ENCODE results near the gene IGF2BP3. TPM values are rescaled to one million over a fixed set of nuclear protein-coding genes. Genes with fewer than 3 reads are reported as not detected.

The IGF2BP3 gene
- polyA plus RNA-seq, 4 donors = 22.0 to 70.5 (median 64.0) TPM

DNA sequence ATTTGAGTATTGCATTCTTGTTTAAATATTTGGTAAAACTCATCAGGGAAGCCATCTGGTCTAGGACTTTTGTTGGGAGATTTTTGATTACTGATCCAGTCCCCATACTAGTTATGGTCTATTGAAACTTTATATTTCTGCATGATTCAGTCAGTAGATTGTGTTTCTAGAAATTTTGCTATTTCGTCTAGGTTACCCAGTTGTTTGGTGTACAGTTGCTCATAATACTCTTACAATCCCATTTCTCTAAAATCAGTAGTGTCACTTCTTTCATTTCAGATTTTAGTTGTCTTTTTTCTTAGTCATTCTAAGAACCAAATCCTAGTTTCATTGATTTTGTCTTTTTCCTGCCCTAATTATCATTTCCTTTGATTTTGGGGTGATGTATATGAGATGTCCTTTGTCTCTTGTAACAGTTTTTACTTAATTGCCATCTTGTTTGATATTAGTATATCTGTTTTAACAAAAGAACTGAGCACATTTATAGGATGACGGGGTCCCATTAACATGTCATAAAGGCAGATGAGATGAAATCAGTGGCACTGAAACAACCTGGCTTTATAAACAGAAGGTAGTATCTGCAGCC is 163.3 kb downstream of the IGF2BP3 start:
- no peak for DNase-seq (ENCODE audit: low read depth in 4 of 4, low spot score in 3 of 4)

DNA sequence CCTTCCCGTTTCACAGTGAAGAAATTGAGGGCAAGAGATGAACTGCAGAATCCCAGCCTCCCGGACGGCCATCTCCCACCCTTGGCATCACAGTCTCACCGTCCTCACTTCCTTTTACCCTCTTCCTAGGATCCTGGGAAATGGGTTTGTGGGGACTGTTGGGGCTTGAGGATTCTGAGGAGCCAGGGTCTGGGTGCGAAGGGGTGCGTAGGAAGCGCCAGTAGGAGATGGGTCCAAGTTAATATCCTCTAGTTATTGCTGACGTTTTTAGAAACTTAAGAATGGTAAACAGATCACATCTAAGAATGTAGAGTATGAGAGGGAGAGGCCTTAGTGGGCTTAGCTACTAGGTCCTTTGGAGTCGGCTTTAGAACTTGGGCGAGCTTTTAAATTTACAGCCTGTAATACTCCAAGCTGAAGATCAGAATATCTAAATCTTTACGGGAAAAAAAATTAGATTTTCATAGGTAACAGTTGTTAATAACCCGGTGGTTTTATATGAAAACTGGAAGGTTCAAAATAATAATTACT is 170.5 kb downstream of the IGF2BP3 start:
- no peak for DNase-seq (ENCODE audit: low read depth in 4 of 4, low spot score in 3 of 4)

DNA sequence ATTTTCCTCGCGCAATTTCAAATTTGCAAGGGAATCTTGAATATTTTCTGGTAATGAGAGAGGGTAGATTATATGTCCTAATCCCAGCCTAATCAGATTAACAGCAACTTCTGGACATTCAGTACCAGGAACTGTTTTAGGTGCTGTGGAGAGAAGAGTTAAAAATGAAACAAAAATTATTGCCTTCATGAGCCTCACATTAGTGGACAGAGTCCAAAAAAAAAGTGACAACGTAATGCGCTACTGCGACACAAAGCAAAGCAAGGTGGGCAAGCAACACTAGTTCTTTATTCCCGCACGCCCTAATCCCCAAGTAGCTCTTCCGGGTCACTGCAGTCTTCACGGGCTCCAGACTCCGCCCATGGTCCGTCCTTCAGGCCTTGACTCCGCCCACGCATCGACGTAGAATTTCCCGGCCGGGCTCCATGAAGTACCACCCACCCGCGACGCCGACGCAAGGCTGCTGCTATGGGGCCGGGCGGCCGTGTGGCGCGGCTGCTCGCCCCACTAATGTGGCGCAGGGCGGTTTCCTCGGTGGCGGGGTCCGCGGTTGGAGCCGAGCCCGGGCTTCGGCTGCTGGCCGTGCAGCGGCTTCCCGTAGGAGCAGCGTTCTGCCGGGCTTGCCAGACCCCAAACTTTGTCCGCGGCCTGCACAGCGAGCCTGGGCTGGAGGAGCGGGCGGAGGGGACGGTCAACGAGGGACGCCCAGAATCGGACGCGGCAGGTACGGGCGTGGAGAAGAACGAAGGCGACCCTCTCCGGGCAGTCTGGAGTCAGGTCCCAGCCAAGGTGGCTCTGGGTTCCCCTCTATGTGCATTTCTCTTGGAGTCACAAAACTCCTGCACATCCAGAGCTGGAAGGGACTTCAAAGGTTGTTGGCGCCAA is 171.2 kb downstream of the IGF2BP3 start, which contains the start of gene MALSU1:
MALSU1 (plus strand) TSS at position 455 of the 885 bp plus-strand sequence; CDS start at position 469, 14 bp downstream.
- peak; percentile 92 to 97 (median 95) for DNase-seq (ENCODE audit: low read depth in 4 of 4, low spot score in 3 of 4)

DNA sequence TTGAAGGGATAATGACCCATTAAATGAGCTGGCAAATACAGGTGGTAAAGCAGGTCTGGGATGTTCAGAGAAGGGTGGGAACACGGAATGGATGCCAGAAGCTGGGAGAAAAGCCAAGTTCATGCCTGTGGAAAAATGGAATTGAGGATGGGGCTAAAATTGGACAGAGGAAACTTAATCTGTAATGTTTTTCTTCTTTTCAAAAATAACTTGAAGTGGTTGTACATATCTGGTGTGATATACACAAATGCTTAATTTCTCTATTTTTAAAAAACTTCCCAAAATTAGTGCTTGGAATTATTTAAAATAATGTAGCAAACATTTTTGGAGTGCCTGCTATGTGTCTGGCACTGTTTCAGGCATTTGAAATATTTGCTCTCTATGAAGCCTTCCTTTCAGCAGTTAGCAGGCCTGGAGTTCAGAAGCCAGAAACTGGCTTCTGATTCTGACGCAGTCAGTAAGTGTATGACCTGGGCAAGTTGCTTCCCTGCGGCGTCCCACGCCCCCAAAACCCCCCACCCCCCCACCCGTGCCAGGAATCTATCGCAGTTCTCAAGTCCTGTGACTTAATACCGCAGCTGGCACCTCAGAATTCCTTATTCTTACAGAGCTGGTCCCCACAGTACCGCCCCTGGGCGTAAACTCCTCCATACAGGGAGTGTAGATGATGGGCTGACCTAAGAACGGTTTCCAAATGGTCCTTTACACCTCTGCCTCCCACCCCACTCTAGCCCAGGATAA is 172.0 kb downstream of the IGF2BP3 start:
- no peak for DNase-seq (ENCODE audit: low read depth in 4 of 4, low spot score in 3 of 4)

DNA sequence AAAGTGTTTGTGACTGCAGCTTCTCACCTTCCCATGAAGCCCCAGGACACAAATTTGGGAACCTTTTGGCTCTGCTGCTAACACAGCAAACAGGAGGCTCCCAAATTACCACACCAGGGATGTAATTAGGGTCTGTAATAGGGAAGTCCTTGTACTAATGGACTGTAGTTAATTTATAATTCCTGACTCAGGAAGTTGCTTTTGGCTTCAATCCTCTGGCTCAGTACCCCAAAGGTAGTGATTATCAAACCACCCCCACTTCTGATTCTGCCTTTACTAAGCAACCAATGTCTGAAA is 174.9 kb downstream of the IGF2BP3 start:
- DNase-seq (ENCODE audit: low read depth in 4 of 4, low spot score in 3 of 4) = no peak

DNA sequence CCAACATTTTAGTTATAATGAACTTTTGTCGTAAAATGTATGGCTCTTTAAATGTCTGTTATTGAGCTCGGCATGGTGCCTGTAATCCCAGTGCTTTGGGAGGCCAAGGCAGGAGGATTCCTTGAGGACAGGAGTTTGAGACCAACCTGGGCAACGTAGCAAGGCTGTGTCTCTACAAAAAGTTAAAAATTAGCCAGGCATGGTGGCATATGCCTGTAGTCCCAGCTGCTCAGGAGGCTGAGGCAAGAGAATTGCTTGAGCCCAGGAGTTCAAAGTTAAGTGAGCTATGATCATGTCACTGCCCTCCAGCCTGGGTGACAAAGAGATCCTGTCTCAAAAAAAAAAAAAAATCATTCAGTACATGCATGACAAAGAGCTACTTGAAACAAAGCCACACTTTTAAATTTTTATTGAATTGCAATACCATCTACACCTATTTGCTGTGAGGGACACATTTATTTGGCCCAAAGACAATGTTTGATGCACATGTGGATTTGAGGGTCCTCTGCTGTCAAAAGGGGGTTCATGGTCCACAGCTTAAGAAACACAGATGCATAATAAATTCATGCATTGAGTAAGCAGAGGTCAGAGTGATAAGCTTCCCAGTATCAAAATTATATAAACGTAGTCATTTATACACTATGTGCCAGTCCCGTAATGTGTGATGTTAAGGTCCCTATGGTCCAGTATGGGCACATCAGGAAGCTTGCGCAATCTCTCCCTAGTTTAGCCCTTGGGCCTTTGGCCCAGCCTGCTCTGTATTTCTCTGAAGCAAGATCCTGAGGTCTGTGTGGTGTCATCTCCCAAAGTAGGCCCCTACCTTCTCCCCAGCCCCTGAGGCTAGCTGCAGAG is 175.5 kb downstream of the IGF2BP3 start:
- DNase-seq (ENCODE audit: low read depth in 4 of 4, low spot score in 3 of 4) = no peak

DNA sequence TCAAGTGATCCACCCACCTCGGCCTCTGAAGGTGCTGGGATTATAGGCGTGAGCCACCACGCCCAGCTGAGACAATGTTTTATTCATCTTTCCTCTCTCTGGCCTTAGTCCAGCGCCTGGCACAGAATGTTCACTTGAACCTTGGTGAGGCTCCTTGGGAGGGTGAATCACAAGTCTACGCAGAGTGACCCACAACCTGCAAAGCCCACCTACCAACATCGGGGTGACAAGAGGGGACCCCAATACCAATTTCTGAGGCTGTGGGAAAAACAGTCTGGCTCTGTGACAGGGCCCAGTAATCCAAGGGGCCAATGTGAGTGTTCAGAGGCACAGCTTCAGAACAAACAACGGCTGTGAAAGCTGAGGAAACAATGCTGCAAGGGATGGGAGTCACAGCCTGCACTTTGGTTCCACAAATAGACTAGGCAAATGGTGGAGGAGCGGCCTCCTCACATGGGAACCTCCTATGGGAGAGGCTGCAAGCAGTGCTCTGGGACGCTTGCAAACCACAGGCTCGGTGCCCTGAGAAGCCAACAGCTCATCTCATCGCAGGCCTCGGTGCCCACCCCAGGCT is 176.7 kb downstream of the IGF2BP3 start:
- no peak for DNase-seq (ENCODE audit: low read depth in 4 of 4, low spot score in 3 of 4)

DNA sequence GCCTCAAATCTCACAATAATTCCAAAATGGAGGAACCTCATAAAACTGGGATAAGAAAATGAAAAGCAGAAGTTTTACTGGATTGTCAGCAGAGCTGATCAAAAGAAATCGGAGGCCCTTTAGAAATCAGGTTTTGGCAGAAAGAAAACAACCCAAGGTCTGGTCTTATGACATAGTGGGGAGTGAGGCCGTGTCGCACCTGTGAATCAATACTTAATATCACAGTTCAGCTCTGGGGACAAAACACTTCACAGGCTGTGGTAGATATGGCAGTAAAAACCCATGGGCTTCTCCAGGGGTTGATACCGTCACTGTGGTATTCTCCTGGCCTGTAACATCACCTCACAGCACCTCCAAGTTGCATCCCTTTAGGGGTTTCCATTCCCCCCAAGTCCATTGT is 177.7 kb downstream of the IGF2BP3 start:
- no peak for DNase-seq (ENCODE audit: low read depth in 4 of 4, low spot score in 3 of 4)

DNA sequence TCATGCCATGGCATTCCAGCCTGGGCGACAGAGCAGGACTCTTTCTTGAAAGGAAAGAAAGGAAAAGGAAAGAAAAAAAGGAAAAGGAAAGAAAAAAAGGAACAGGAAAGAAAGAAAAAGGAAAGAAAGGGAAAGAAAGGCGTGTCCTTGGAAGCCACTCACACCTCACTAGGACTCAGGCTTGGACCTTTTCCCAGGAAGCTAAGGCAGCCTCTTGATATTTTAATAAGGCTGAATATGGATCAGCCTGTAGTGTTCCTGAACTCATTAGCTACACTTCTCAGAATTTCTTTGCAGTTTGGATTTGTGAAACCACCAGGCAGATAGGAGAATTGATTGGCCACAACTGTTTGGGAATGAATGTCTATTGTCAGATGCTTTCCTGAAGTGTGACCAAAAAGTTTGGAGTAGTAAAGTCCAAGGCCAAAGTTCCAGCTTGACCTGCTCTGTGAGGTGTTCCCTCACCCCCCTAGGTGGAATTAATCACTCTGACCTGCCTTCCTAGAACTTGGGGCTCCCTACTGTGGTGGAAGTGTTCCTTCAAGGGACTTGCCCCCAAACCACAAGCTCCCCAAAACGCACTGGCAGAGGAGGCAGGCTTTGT is 178.2 kb downstream of the IGF2BP3 start:
- DNase-seq (ENCODE audit: low read depth in 4 of 4, low spot score in 3 of 4) = no peak

DNA sequence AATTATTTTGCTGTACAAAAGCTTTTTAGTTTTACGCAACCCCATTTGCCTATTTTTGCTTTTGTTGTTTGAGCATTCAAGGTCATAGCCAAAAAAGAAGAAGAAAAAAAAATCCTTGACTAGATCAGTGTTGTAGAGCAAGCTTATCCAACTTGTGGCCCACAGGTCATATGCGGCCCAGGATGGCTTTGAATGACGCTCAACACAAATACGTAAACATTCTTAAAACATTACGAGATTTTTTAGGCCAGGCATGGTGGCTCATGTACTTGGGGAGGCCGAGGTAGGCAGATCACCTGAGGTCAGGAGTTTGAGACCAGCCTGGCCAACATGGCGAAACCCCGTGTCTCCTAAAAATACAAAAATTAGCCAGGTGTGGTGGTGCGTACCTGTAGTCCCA is 179.3 kb downstream of the IGF2BP3 start:
- no peak for DNase-seq (ENCODE audit: low read depth in 4 of 4, low spot score in 3 of 4)

DNA sequence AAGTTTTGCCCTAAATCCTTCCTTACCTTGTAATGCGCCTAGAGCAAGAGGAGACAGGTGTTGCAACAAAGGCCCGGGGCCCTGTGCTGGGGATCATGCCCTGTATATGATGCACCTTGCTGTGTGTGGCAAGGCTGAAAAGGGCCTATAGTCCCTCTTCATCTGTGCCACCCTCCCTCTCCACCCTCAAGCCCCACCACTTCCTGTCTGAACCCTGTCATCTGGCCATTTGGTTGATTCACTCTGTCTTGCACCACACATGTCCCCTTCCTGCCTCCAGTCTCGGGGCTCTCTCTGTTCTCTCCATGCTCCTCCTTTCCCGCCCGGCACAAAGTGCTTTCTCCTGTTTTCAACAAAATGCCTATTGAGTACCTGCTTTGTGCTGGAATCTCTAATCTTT is 182.7 kb downstream of the IGF2BP3 start:
- DNase-seq (ENCODE audit: low read depth in 4 of 4, low spot score in 3 of 4) = no peak

DNA sequence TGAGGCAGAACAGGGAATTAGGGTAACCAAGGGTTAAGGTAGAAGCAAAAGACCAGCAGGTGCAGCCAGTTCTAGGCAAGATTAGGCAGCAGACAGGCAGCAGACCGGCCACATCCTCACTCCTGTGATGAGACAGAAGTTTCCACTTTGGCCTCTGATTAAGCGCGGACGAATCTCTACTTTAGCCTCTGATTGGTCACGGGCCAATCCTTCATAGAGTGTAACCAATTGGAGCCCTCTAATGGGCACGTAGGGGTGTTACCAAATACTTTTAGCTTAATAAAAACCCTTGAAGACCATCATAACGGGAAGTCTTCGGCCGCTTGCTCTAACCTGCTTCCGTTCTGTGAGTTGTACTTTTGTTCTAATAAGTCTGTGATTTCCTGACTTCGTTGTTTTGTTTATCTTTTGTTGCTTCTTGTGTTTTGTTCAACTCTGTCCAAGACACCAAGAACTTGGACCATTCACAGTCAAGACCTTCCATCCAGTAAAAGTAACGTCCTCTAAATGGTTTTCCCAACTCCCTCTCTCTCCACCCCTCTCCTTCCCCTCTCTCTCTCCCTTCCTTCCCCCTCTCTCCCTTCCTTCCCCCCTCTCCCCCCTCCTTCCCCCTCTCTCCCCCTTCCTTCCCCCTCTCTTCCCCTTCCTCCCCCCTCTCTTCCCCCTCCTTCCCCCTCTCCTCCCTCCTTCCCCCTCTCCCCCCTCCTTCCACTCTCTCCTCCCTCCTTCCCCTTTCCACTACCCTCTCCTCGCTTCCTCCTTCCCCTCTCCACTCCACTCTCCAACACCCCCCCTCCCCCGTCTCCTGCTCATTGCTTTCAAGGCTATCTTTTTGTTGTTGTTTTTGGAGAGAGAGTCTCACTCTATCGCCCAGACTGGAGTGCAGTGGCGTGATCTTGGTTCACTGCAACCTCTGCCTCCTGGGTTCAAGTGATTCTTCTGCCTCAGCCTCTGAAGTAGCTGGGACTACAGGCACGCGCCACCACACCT is 184.3 kb downstream of the IGF2BP3 start:
- DNase-seq (ENCODE audit: low read depth in 4 of 4, low spot score in 3 of 4) = no peak

DNA sequence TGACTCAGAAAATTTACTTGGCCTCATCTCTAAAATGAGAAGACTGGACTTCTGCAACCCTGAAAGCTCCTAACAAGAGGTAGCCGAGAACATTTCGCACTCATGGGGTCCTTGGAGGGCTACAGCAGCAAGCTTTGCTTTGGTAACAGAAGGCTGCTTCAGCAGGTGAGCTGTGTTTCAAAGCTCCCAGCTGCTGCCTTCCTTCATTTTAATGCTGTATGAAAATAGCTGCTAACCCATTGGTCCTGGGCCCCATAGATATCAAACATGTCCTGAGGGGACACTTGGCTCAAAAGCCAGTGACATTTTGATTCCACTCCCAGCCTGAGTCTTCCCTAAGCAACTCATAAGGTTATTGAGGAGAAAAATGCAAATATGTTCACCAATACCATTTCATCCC is 185.4 kb downstream of the IGF2BP3 start:
- no peak for DNase-seq (ENCODE audit: low read depth in 4 of 4, low spot score in 3 of 4)

DNA sequence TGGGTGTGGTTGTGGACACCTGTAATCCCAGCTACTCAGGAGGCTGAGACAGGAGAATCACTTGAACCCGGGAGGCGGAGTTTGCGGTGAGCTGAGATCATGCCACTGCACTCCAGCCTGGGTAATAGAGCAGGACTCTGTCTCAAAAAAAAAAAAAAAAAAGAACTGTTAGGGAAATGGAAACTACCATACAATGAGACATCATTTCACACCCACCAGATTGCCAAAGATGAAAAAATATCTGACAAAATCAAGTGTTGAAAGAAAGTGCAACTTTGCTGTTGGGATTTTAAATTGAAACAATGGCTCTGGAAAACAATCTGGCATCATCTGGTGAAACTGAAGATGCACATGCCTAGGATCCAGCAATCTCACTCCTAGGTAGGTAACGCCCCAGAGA is 187.2 kb downstream of the IGF2BP3 start:
- DNase-seq (ENCODE audit: low read depth in 4 of 4, low spot score in 3 of 4) = no peak

DNA sequence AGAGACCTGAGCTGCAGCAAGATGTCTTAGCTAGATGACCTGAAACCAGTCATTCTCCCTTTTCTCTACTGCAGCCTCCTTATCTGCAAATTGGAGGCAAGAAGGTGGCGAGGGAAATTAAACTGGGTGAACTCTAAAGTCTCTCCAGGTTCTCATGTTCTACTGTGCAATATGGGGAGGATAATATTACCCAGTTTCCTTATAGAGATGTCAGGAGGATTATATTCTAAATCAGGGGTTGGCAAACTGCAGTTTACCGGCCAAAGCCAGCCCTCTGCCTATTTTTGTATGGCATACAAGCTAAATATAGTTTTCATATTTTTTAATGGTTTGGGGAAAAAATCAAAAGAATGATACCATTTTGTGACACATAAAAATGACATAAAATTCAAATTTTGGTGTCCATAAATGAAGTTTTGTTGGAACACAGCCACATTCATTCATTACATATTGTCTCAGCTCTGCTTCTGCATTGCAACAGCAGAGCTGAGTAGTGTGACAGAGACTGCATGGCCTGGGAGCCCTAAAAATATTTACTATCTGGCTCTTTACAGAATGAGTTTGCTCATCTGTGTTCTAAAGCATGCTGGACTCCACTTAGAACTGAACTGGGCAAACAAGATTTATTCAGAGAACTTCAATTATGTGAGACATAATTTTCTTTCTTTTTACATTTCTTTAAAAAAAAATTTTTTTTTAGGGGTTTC is 190.3 kb downstream of the IGF2BP3 start:
- no peak for DNase-seq (ENCODE audit: low read depth in 4 of 4, low spot score in 3 of 4)

DNA sequence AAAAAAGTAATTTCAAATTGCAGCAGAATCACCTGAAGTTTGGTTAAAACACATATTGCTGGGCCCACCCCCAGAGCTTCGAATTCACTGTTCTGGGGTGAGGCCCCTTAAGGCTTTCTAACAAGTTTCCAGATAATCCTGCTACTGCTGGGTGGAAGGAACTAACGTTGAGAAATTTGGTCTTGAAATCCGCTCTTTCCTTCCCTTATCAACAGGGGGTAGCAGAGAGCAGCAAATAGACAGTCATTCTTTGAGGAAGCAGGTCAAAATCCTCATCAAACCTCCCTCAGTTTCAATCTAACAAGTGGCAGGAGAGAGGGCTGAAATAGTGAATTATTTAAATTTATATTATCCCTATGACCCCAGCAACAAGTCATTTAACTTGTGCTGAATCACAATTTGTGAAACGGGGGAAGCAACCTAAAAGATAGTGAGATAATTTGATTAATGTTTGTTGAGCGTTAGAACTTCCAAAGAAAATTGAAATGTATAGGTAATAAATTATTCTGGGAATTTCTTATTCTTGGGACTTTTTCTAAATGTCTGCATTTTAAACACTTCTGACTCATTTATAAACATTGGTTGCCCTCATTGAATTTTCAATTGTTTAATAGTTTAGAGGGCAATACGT is 192.8 kb downstream of the IGF2BP3 start:
- peak in 3 of 4 donors; percentile 42 to 54 (median 42) for DNase-seq (ENCODE audit: low read depth in 4 of 4, low spot score in 3 of 4)

DNA sequence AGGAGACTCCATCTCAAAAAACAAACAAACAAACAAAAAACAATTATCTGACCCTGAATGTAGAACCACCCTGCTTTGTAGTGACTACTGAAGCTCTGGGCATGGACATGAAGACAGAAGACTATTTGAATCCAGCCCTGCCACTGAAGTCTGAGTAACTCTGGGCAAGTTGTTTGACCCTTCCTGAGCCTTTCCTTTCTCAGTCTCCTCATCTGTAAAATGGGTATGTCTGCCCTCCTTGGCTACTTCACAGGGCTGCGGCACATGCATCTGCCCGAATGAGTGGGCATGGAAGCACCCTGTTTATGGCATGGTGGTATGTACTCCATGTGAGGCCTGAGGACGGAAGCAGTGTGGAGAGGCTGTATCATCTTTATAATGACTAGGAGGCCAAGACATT is 193.3 kb downstream of the IGF2BP3 start:
- DNase-seq (ENCODE audit: low read depth in 4 of 4, low spot score in 3 of 4) = no peak

All from left renal pelvis (tissue), 4 donors.